HG03460 (cell line): ENCODE measurements around the gene SCN9A.
"Not testable (repeated sequence)": the region's sequence is repeated elsewhere in the genome, so short reads cannot be mapped to it uniquely, and the experiment has no call there.

ENCODE experiments used
- ATAC-seq: cut with Tn5 transposase; IDR thresholded peaks from one replicate; pipeline ENCODE4 v1.9.1; 2021; ENCODE audit not compliant: unreplicated experiment

The SCN9A gene

GRCh38 chr2:166246901-166247300, 128.8 kb downstream of the SCN9A start:
- ATAC-seq, result no peak

- ATAC-seq, result no peak
These were observed 133.4 kb downstream of the SCN9A start for GRCh38 chr2:166242309-166242708.

GRCh38 chr2:166240387-166241313, 135.1 kb downstream of the SCN9A start:
- ATAC-seq, result no peak

GRCh38 chr2:166239548-166239947, 136.2 kb downstream of the SCN9A start:
- no peak for ATAC-seq

DNA sequence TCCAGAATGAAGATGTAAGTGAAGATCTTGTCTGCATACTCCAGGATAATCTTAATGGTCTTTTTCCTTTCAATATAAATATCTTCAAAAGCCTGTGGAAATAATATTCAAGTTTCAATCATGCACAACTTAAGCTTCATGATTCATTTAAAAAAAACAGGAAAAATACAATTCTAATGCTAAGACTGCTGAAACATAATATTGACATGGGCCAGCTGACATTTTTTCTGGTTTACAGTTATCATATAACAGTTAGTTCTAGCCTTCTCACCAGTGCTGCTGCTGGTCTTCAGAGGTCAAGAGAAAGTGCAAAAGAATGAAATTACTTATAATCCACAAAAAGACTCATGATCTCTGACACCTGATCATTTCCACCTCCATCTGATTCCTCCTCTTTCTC, 137.6 kb downstream of the SCN9A start:
- no peak for ATAC-seq

DNA sequence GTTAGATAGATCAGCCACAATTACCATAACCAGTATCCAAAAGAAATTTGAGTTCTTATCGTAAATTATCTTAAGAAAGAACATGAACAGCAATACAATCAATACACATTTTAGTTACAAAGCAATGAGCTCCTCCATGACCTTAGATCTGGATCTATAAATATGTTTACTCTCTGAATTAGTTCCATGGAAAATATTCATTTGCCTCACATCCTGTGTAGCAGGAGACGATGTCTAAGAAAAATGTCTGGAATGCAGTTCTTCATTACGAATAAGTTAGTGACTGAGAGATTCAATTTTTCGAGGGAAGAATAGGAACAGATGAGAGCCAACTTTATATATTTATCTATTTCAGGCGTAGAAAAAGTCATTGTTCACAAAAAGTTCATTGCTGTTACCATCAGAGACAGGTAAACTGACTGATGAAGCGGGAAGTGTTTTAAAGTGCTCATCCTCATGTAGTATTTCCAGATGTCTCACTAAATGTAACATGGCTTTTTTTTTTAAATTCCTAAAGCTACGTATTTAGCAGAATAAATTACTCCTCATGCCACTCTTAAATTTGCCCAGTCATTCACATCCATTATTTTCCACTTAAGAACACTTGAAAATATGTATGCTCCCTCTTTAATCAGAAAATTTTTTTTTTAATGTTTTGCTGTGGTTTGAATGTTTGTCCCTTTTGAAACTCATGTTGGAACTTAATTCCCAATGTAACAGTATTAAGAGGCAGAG, 141.5 kb downstream of the SCN9A start:
- ATAC-seq, result no peak

DNA sequence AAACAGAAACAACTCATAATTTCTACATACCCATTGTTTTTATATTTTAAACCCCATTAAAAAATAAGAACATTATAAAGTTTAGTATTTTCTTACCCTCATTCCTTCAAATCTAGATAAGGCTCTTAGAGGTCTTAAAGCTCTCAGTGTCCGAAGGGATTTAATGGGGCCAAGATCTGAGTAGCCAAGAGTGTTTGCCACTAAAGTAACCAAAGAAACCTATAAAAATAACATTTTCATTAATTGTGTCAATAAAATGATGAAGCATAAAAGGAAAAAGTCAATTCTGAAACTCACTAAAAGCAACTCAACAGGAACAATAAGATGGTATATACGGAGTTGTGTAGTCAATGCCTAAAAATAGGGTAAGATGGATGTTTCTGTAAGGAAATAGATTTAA, 142.5 kb downstream of the SCN9A start:
- ATAC-seq, result no peak

DNA sequence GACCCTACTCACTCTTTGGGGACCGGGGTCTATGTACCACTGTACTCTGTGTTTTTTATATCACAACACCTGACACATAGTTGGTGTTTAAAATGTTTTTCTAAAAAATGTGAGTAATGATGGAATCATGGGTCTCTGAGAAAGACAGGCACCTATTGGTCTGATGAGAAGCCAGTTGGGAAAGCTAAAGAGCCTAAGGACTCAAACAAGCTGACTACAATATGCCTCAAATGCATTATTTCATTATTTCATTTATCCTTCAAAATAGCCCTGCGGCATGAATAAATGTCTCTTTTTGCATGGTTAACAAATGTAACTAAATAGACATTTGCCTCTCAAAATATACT, 145.0 kb downstream of the SCN9A start:
- no peak for ATAC-seq

DNA sequence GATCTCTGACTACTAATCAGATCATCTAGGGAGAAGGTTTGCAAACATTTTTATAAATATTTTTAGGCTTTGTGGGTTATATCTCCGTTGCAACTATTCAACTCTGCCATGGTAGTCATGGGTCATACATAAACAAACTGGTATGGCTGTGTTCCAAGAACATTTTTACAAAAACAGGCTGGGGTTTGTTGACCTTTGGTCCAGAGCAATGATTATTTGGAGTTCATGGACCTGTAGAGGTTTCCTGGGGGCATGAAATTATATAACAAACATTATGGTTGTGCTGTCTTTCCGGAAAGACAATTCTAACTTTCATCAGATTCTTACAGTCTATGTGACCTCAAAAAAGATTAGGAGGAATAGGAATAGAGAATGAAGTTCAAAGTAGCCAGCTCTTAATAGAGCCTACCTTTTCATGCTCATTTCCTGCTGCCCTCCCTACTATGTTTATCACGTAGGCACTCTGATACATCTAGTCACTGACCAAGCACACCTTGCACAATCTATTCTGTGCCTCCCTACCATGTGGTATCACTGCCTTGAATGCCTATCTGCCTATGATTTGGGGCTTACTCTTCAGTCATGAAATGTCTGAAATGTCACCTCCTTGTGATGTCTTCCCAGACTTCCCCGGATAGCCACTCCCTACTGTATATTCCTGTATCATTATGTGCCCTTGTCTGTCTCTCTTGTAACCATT, 145.6 kb downstream of the SCN9A start:
- ATAC-seq, result no peak

DNA sequence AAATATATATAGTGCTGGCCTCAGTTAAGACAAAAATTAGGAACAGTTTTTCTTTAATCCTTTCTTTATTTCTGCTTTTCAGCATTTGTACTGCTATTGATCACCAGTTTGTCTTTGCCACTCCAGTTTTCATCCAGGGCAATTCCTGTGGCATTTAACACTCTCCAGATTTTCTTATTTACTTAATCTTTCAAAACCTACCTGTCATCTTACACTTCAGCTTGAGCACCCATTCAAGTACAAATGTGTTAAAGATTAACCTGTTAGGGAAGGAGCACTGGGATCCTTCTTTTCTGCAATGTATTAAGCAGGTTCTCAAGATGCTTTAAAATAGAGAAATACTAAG, 146.1 kb downstream of the SCN9A start:
- ATAC-seq, result no peak

DNA sequence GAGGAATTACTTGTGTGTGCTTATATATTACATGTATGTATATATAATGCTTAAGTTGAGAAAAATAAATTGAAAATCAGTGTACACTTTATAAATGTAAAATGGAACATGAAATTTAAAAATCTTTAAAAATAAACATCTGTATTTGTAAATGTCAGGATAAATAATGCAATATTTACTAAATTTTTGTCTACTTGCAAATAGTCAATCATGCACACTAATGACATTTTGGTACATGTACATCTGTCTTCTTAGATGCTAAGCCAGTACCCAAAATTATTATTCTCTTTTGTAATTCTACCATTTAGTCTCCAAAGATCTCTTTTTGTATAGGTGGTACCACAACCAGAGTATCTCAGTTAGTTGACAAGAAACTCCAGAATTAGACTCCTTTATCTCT, 151.5 kb downstream of the SCN9A start:
- ATAC-seq, result no peak

- ATAC-seq, result no peak
These were observed 152.4 kb downstream of the SCN9A start for GRCh38 chr2:166223298-166223697.

DNA sequence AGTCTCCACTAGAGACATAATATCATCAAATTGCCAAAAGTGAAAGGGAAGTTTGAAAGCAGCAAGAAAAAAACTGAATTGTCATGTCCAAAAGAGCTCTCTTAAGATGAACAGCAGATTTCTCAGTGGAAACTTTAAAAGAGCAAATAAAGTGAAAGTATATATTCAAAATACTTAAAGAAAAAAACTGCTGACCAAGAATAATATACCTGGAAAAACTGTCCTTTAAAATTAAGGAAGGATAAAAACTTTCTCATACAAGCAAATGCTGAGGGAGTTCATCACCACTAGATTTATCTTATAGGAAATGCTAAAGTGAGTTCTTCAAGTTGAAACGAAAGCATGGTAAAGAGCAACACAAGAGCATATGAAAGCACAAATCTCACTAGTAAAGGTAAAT, 164.7 kb downstream of the SCN9A start:
- no peak for ATAC-seq

DNA sequence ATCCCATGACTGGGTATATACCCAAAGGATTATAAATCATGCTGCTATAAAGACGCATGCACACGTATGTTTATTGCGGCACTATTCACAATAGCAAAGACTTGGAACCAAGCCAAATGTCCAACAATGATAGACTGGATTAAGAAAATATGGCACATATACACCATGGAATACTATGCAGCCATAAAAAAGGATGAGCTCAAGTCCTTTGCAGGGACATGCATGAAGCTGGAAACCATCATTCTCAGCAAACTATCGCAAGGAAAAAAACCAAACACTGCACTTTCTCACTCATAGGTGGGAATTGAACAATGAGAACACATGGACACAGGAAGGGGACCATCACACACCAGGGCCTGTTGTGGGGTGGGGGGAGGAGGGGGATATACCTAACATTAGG, 165.8 kb downstream of the SCN9A start:
- not testable (repeated sequence) for ATAC-seq

DNA sequence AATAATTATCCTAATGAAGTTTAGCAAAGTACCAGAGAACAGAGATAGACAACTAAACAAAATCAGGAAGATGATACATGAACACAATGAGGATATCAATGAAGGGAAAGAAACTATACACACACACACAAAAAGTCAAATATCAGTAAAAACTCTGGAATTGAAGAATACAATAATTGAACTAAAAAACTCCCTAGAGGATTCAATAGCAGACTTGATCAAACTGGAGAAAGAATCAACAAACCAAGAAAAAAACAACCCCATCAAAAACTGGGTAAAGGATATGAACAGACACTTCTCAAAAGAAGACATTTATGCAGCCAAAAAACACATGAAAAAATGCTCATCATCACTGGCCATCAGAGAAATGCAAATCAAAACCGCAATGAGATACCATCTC, 166.4 kb downstream of the SCN9A start:
- ATAC-seq, result not testable (repeated sequence)

GRCh38 chr2:166206153-166206552, 169.6 kb downstream of the SCN9A start:
- not testable (repeated sequence) for ATAC-seq

GRCh38 chr2:166202778-166203177, 173.0 kb downstream of the SCN9A start:
- ATAC-seq, result no peak

- no peak for ATAC-seq
These were observed 178.3 kb downstream of the SCN9A start for GRCh38 chr2:166197446-166197845.

GRCh38 chr2:166193407-166193806, 182.3 kb downstream of the SCN9A start:
- ATAC-seq, result no peak

DNA sequence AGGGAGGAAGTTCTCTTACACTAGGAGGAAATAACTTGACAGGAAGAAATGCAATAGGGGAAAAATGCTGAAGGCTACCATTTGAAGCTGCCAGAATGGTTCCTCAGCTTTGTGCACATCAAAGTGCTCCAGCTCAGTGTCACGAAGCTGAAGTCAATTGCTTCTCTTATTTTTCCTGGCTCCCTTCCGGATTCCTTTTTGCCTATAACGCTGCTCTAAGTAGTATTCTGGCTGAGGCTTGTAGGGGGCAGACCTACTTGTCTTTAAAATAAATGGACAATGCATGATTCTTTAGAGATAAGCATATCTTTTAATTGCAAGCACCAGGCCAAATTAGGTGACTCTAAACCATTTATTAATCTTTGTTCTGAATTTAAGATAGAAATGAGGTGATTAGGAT, 187.7 kb downstream of the SCN9A start:
- ATAC-seq, result no peak

GRCh38 chr2:166184789-166185188, 191.0 kb downstream of the SCN9A start:
- no peak for ATAC-seq

GRCh38 chr2:166181813-166182154, 194.0 kb downstream of the SCN9A start:
- no peak for ATAC-seq
